ENCODE measurements around the gene HOXC11.
A peak's percentile ranks its signal among the peaks of the same experiment; 100 is the strongest.

Gene HOXC11

GRCh38 chr12:53993162-53994008 is 20.5 kb downstream of the HOXC11 start:
- Histone ChIP-seq H3K27ac (ENCODE audit: insufficient read depth, low read length, poor library complexity, severe bottlenecking) (no peak overlapping the region), H3K36me3 (ENCODE audit: control insufficient read depth, insufficient read depth, low read length) (no peaks in the 10 kb centered on the region), H3K9me3 (ENCODE audit: control insufficient read depth, low read length) (no peaks in the 10 kb centered on the region), H3K27me3 (replicated peaks; ENCODE audit: control insufficient read depth, insufficient read depth, low read length, poor library complexity, severe bottlenecking) (peaks cover 96% of the 10 kb centered on the region), H3K4me1 (ENCODE audit: control insufficient read depth, insufficient read depth, low read length, poor library complexity, severe bottlenecking) (peaks cover 39% of the 10 kb centered on the region), H3K4me3 (ENCODE audit: insufficient read depth, low read depth, low read length, poor library complexity, severe bottlenecking) (no peak overlapping the region)
- DNase-seq = no peak

- H3K9me3 ChIP-seq (ENCODE audit: control insufficient read depth, low read length) = no peaks in the 10 kb centered on the region
- no peak overlapping the region for H3K4me3 ChIP-seq (ENCODE audit: insufficient read depth, low read depth, low read length, poor library complexity, severe bottlenecking)
- peaks cover 96% of the 10 kb centered on the region for H3K27me3 ChIP-seq (replicated peaks; ENCODE audit: control insufficient read depth, insufficient read depth, low read length, poor library complexity, severe bottlenecking)
- H3K27ac ChIP-seq (ENCODE audit: insufficient read depth, low read length, poor library complexity, severe bottlenecking) = no peak overlapping the region
- DNase-seq = no peak
- no peaks in the 10 kb centered on the region for H3K36me3 ChIP-seq (ENCODE audit: control insufficient read depth, insufficient read depth, low read length)
- H3K4me1 ChIP-seq (ENCODE audit: control insufficient read depth, insufficient read depth, low read length, poor library complexity, severe bottlenecking) = peaks cover 38% of the 10 kb centered on the region
Measured at GRCh38 chr12:53994009-53994263, 21.0 kb downstream of the HOXC11 start.

DNA sequence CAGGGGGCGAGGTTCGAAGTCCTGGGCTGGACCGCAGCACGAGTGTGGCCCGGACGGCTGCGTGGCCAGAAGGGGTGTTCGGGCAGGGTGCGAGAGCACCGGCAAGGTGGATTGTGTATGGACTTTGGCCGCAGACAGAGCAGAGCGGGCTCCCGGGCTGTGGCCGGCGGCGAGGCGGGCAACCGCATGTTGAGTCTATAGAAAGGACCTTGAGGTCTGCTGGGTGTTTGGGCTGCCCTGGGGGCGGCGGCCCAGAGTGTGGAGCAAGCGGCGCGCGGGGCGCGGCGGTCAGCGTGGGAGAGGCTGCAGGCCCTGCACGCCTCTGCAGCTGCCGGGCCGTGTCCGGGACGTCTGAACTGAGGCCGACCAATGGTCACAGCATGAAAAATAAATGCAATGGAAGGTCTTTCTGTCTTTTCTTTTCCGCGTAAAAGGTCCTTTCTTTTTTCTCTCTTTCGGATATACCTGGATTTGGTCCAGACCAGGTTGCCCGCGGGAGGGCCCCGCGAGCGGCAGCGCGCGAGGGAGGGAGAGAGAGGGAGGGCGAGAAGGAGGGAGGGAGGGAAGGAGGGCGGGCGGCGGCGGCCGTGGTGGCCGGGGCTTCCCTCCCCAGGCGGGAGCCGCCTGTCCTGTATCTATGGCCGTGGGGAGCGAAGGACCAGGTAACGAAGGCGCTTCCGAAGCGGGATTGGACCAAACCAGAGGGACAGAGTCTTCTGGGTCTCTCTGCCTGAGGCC is 21.5 kb downstream of the HOXC11 start:
- H3K36me3 ChIP-seq (ENCODE audit: control insufficient read depth, insufficient read depth, low read length) = no peaks in the 10 kb centered on the region
- H3K27ac ChIP-seq (ENCODE audit: insufficient read depth, low read length, poor library complexity, severe bottlenecking) = no peak overlapping the region
- peak overlapping the region; percentile 65 for H3K4me3 ChIP-seq (ENCODE audit: insufficient read depth, low read depth, low read length, poor library complexity, severe bottlenecking)
- H3K9me3 ChIP-seq (ENCODE audit: control insufficient read depth, low read length) = no peaks in the 10 kb centered on the region
- H3K27me3 ChIP-seq (replicated peaks; ENCODE audit: control insufficient read depth, insufficient read depth, low read length, poor library complexity, severe bottlenecking) = peaks cover 95% of the 10 kb centered on the region
- no peak for DNase-seq
- H3K4me1 ChIP-seq (ENCODE audit: control insufficient read depth, insufficient read depth, low read length, poor library complexity, severe bottlenecking) = peaks cover 33% of the 10 kb centered on the region

- Histone ChIP-seq H3K9me3 (ENCODE audit: control insufficient read depth, low read length) (no peaks in the 10 kb centered on the region), H3K27ac (ENCODE audit: insufficient read depth, low read length, poor library complexity, severe bottlenecking) (no peak overlapping the region), H3K4me3 (ENCODE audit: insufficient read depth, low read depth, low read length, poor library complexity, severe bottlenecking) (peak overlapping the region; percentile 65), H3K27me3 (replicated peaks; ENCODE audit: control insufficient read depth, insufficient read depth, low read length, poor library complexity, severe bottlenecking) (peaks cover 98% of the 10 kb centered on the region), H3K36me3 (ENCODE audit: control insufficient read depth, insufficient read depth, low read length) (no peaks in the 10 kb centered on the region), H3K4me1 (ENCODE audit: control insufficient read depth, insufficient read depth, low read length, poor library complexity, severe bottlenecking) (peaks cover 36% of the 10 kb centered on the region)
- no peak for DNase-seq
Measured at GRCh38 chr12:53995002-53995377, 22.1 kb downstream of the HOXC11 start.

GRCh38 chr12:53995378-53996239 is 22.7 kb downstream of the HOXC11 start:
- DNase-seq = no peak
- Histone ChIP-seq H3K27me3 (replicated peaks; ENCODE audit: control insufficient read depth, insufficient read depth, low read length, poor library complexity, severe bottlenecking) (peaks cover 98% of the 10 kb centered on the region), H3K36me3 (ENCODE audit: control insufficient read depth, insufficient read depth, low read length) (no peaks in the 10 kb centered on the region), H3K4me3 (ENCODE audit: insufficient read depth, low read depth, low read length, poor library complexity, severe bottlenecking) (peak overlapping the region; percentile 65), H3K27ac (ENCODE audit: insufficient read depth, low read length, poor library complexity, severe bottlenecking) (no peak overlapping the region), H3K4me1 (ENCODE audit: control insufficient read depth, insufficient read depth, low read length, poor library complexity, severe bottlenecking) (peaks cover 42% of the 10 kb centered on the region), H3K9me3 (ENCODE audit: control insufficient read depth, low read length) (no peaks in the 10 kb centered on the region)

DNA sequence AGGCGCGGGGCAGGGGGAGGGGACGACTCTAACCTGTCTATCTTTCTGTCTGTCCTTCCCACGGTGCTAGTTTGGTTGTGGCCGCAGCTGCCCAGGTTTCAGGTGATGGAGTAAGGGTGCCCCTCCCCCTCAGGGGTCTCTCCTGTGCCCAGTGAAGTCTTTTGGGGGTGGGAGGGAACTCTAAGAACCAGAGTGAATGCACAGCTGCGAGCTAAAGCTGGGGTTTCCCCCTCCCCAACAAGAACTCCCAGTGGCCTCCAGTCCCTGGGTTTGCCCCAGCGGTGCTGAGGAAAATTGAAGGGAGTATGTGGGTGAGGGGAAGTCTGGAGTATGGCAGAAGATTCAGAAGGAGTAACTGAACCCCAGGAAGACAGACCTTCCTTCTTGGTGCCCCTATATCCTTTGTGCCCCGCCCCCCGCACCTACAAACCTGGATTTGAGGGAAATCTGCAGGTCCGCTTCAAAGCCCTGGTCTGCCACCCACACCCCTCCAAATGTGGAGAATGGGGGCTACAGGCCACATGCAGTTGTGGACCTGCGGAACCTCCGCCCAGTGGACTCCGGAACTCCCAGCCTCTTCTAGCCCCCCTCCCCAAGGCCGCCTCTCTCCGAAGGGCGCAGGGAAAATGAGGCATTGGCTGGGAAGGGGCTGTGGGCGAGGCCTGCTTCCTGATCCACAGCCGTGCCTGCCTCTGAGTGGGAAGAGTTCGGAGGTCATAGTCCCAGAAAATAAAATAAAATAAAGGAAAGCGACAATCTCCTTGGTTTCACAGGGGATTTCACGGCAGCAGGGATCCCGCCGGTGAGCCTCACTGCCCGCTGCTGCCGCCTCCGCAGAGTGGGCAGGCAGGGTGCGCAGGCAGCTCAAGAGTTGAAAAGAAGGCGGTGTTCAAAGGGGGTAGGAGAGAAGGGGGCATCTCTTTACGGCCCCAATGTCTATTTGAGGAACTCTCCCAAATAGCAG is 23.6 kb downstream of the HOXC11 start:
- Histone ChIP-seq H3K9me3 (ENCODE audit: control insufficient read depth, low read length) (no peaks in the 10 kb centered on the region), H3K27ac (ENCODE audit: insufficient read depth, low read length, poor library complexity, severe bottlenecking) (no peak overlapping the region), H3K27me3 (replicated peaks; ENCODE audit: control insufficient read depth, insufficient read depth, low read length, poor library complexity, severe bottlenecking) (peaks cover 98% of the 10 kb centered on the region), H3K36me3 (ENCODE audit: control insufficient read depth, insufficient read depth, low read length) (no peaks in the 10 kb centered on the region), H3K4me3 (ENCODE audit: insufficient read depth, low read depth, low read length, poor library complexity, severe bottlenecking) (peak overlapping the region; percentile 65), H3K4me1 (ENCODE audit: control insufficient read depth, insufficient read depth, low read length, poor library complexity, severe bottlenecking) (peaks cover 44% of the 10 kb centered on the region)
- DNase-seq = no peak

- Histone ChIP-seq H3K4me3 (ENCODE audit: insufficient read depth, low read depth, low read length, poor library complexity, severe bottlenecking) (no peak overlapping the region), H3K36me3 (ENCODE audit: control insufficient read depth, insufficient read depth, low read length) (no peaks in the 10 kb centered on the region), H3K27me3 (replicated peaks; ENCODE audit: control insufficient read depth, insufficient read depth, low read length, poor library complexity, severe bottlenecking) (peaks cover 98% of the 10 kb centered on the region), H3K9me3 (ENCODE audit: control insufficient read depth, low read length) (no peaks in the 10 kb centered on the region), H3K27ac (ENCODE audit: insufficient read depth, low read length, poor library complexity, severe bottlenecking) (no peak overlapping the region), H3K4me1 (ENCODE audit: control insufficient read depth, insufficient read depth, low read length, poor library complexity, severe bottlenecking) (peaks cover 44% of the 10 kb centered on the region)
- no peak for DNase-seq
Measured at GRCh38 chr12:53997204-53998109, 24.5 kb downstream of the HOXC11 start.

DNA sequence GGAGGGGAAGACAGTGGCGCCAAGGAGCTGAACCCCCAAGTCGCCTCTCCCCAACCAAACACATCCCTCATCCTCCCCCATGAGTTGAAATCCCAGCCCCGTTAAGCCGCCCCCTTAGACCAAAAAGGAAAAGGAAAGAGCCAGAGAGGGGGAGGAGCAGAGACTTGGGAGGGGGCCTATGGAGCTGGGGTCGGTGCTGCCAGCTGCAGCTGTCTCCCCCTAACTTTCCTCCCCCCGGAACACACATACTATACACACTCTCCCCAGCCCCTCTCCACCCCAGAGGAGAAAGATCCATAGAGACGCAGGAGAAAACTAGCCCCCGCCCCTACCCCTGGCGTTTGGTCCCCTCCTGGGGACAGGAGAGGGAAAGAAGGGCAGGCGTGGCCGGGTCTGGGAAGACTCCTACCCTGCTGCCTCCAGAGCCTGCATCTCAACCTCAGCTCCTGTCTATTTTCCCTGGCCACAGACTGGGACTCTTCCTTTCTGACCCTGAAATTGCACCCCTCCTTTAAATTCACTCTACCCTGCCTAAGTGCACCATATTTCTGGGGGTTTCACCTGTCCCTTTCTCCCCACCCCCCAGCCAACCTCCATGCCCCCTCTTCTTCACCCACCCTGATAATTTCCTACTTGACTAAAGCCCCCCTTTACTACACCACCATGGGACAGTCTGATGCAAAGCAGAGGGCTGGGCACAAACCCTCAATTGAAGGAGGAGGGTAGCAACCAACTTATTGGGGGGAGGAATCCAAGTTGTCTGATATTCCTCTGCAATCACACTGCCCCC is 25.4 kb downstream of the HOXC11 start:
- Histone ChIP-seq H3K4me3 (ENCODE audit: insufficient read depth, low read depth, low read length, poor library complexity, severe bottlenecking) (no peak overlapping the region), H3K36me3 (ENCODE audit: control insufficient read depth, insufficient read depth, low read length) (no peaks in the 10 kb centered on the region), H3K27me3 (replicated peaks; ENCODE audit: control insufficient read depth, insufficient read depth, low read length, poor library complexity, severe bottlenecking) (peaks cover 98% of the 10 kb centered on the region), H3K4me1 (ENCODE audit: control insufficient read depth, insufficient read depth, low read length, poor library complexity, severe bottlenecking) (peaks cover 44% of the 10 kb centered on the region), H3K9me3 (ENCODE audit: control insufficient read depth, low read length) (no peaks in the 10 kb centered on the region), H3K27ac (ENCODE audit: insufficient read depth, low read length, poor library complexity, severe bottlenecking) (no peak overlapping the region)
- no peak for DNase-seq

Measured in effector memory CD4-positive, alpha-beta T cell (primary cell).